ENCODE measurements around the gene SUPT20HL2. TPM values are rescaled to one million over a fixed set of nuclear protein-coding genes. Genes with fewer than 3 reads are reported as not detected.

SUPT20HL2 gene
- total RNA-seq, 2 experiments from 2014 or later = not detected

- no peaks in the 10 kb centered on the region for H3K27me3 Mint-ChIP-seq
- H3K4me1 Mint-ChIP-seq = no peaks in the 10 kb centered on the region
- no peak overlapping the region for H3K27ac Mint-ChIP-seq
- H3K4me3 Mint-ChIP-seq = no peak overlapping the region
- no peaks in the 10 kb centered on the region for H3K9me3 Mint-ChIP-seq
- no peak for DNase-seq
- no peaks in the 10 kb centered on the region for H3K36me3 Mint-ChIP-seq
Measured at GRCh38 chrX:24292353-24292752, 21.5 kb downstream of the SUPT20HL2 start.

- no peak overlapping the region for H3K4me3 Mint-ChIP-seq
- DNase-seq = no peak
- H3K4me1 Mint-ChIP-seq = peaks cover 4% of the 10 kb centered on the region
- no peak overlapping the region for H3K27ac Mint-ChIP-seq
- no peaks in the 10 kb centered on the region for H3K9me3 Mint-ChIP-seq
- peaks cover 13% of the 10 kb centered on the region for H3K27me3 Mint-ChIP-seq
- H3K36me3 Mint-ChIP-seq = no peaks in the 10 kb centered on the region
Measured at GRCh38 chrX:24285082-24285481, 28.8 kb downstream of the SUPT20HL2 start.

DNA sequence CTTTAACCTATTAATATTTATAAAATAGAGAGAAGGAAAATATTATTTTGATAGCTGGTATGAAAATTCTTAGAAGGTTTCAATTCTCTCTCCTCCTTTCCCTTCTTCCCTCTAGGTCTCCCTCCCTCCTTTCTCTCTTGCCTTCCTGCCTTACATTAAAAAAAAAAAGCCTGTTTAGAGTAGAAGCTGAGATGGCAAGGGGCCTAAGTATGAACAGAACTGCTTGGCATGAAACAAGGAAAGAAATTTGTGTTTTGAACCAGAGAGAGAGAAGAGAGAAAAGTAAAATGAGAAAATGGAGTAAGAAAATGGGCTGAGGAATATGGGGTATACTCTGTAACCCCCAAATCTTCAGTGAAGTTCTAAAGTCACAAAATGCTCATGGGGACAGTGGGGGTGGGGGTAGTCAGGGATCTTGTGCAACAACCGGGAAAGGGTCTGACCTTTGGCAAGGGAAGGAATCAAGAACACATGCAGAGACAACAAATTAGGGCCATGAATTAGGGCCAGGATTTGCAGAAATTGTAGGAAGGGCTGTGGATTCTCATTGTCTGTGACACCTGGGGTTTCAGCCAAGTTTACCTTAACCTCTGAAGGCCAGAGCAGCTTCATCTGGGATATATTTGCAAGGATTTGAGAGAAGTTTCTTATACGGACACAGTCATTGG is 30.6 kb downstream of the SUPT20HL2 start:
- no peak for DNase-seq
- H3K9me3 Mint-ChIP-seq = no peaks in the 10 kb centered on the region
- peaks cover 13% of the 10 kb centered on the region for H3K27me3 Mint-ChIP-seq
- H3K4me1 Mint-ChIP-seq = peaks cover 4% of the 10 kb centered on the region
- no peak overlapping the region for H3K4me3 Mint-ChIP-seq
- H3K36me3 Mint-ChIP-seq = no peaks in the 10 kb centered on the region
- H3K27ac Mint-ChIP-seq = no peak overlapping the region

DNA sequence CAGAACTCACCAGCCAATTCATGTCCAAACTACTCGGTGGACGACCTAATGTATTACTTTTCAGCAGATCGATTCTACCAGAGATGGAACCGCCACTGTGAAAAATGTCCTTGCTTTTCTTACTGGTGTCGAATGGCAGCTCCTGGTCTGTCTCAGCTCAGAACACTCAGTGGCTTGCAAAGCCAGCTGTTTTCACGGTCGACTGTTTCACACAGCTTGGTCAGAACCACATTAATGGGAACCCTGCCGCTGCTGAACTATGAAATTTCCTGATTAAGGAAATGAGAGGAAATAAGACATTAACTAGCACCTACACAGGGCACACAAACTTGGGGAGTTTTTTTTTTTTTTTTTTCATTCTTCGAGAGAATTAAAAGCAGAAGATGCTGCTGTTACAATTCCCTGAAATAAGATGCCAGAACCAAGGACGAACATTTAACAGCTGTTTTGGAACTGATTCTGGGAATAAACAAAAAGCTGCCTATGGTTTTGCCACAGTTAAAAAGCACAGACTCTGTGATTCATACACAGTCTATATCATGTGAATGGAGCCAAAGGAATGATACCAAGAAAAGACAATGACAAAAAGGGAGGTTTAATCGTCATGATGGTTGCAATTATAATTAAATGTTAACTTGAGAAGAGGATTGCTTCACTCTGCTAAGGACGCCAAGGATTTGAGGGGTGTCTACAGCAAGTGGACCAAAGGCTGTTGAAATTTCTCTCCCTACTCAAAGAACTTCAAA is 31.3 kb downstream of the SUPT20HL2 start:
- Mint-ChIP-seq H3K9me3 (no peaks in the 10 kb centered on the region), H3K36me3 (no peaks in the 10 kb centered on the region), H3K4me3 (no peak overlapping the region), H3K4me1 (peaks cover 4% of the 10 kb centered on the region), H3K27me3 (peaks cover 13% of the 10 kb centered on the region), H3K27ac (no peak overlapping the region)
- no peak for DNase-seq

DNA sequence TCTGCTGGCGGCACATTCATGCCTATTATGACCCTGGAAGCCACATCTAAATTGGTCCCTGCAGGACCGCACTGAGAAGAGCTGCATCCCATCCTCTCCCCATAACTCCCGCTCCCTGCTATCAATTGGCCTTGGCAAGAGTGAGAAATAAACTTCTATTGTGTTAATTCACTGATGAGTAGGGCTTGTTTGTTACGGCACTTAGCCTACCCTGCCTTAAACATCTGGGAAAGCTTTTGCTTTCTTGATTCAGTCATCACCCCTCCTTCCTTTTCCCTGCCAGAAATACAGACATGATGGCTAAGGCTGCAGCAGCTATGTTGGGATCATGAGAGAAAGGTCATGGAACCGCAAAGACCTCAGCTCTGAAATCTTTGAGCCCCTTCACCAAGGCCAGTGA is 36.5 kb downstream of the SUPT20HL2 start:
- no peaks in the 10 kb centered on the region for H3K9me3 Mint-ChIP-seq
- peaks cover 10% of the 10 kb centered on the region for H3K27me3 Mint-ChIP-seq
- H3K27ac Mint-ChIP-seq = no peak overlapping the region
- peaks cover 3% of the 10 kb centered on the region for H3K4me1 Mint-ChIP-seq
- no peak for DNase-seq
- no peaks in the 10 kb centered on the region for H3K36me3 Mint-ChIP-seq
- no peak overlapping the region for H3K4me3 Mint-ChIP-seq

DNA sequence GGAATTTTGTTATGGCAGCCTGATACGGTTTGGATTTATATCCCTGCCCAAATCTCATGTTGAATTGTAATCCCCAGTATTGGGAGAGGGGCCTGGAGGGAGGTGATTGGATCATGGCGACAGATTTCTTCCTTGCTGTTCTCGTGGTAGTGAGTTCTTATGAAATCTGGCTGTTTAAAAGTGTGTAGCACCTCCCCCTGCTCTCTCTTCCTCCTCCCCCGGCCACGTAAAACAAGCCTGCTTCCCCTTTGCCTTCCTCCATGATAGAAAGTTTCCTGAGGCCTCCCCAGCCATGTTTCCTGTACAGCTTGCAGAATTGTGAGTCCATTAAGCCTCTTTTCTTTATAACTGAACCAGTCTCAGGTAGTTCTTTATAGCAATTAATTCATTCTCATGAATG is 37.9 kb downstream of the SUPT20HL2 start:
- Mint-ChIP-seq H3K4me1 (no peaks in the 10 kb centered on the region), H3K36me3 (no peaks in the 10 kb centered on the region), H3K4me3 (no peak overlapping the region), H3K27me3 (peaks cover 8% of the 10 kb centered on the region), H3K9me3 (peaks cover under 1% of the 10 kb centered on the region), H3K27ac (no peak overlapping the region)
- no peak for DNase-seq

- Mint-ChIP-seq H3K4me1 (no peaks in the 10 kb centered on the region), H3K27me3 (peaks cover 3% of the 10 kb centered on the region), H3K4me3 (no peak overlapping the region), H3K9me3 (peaks cover 2% of the 10 kb centered on the region), H3K36me3 (no peaks in the 10 kb centered on the region), H3K27ac (no peak overlapping the region)
- no peak for DNase-seq
Measured at GRCh38 chrX:24271262-24271661, 42.6 kb downstream of the SUPT20HL2 start.

DNA sequence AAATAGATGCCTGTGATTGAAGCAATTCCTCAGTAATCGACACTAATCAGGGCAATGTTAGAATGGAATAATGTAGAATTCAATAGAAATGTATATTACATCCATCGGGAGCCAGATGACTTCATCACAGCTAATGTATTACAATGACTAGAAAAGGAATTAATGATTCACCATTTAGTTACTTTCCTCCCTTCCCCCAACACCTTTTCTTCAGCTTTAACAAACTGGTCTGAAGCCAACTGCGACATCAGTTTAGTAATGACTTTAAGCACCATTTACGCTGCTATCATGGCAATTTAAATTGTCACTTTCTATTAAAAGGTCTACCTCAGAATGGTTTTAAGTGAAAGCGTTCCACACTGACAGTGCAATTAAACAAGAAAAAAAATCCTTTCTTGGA is 45.1 kb downstream of the SUPT20HL2 start:
- Mint-ChIP-seq H3K9me3 (peaks cover 2% of the 10 kb centered on the region), H3K4me3 (no peak overlapping the region), H3K27ac (no peak overlapping the region)

DNA sequence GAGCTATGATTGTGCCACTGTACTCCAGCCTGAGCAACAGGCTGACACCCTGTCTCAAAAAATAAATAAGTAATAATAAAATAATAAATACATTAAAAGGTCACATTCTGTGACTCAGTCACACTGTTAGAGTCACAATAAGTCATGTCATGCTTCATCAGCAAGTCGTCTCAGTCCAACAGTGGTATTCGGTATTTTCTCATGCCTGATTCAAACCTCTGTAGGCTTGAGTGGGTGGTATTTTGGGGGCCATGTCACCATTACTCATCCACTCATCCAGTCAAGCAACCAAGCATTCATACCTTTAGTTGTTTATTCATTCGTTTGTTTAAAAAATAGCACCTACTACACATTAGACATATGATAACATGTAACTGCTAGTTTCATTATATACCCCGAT is 46.9 kb downstream of the SUPT20HL2 start:
- no peak overlapping the region for H3K27ac Mint-ChIP-seq
- no peak for DNase-seq
- H3K4me1 Mint-ChIP-seq = peaks cover 2% of the 10 kb centered on the region

More for the DNA sequence above, 45.1 kb downstream of the SUPT20HL2 start:
- peaks cover 2% of the 10 kb centered on the region for H3K4me1 Mint-ChIP-seq
- no peaks in the 10 kb centered on the region for H3K36me3 Mint-ChIP-seq
- peaks cover 3% of the 10 kb centered on the region for H3K27me3 Mint-ChIP-seq
- no peak for DNase-seq

GRCh38 chrX:24264383-24264782 is 49.5 kb downstream of the SUPT20HL2 start:
- H3K4me1 Mint-ChIP-seq = peaks cover 11% of the 10 kb centered on the region
- no peak for DNase-seq
- no peaks in the 10 kb centered on the region for H3K36me3 Mint-ChIP-seq
- no peaks in the 10 kb centered on the region for H3K27me3 Mint-ChIP-seq
- H3K27ac Mint-ChIP-seq = no peak overlapping the region
- H3K4me3 Mint-ChIP-seq = no peak overlapping the region
- no peaks in the 10 kb centered on the region for H3K9me3 Mint-ChIP-seq

More for the DNA sequence above, 46.9 kb downstream of the SUPT20HL2 start:
- peaks cover 2% of the 10 kb centered on the region for H3K9me3 Mint-ChIP-seq
- no peaks in the 10 kb centered on the region for H3K27me3 Mint-ChIP-seq
- no peak overlapping the region for H3K4me3 Mint-ChIP-seq
- H3K36me3 Mint-ChIP-seq = no peaks in the 10 kb centered on the region

DNA sequence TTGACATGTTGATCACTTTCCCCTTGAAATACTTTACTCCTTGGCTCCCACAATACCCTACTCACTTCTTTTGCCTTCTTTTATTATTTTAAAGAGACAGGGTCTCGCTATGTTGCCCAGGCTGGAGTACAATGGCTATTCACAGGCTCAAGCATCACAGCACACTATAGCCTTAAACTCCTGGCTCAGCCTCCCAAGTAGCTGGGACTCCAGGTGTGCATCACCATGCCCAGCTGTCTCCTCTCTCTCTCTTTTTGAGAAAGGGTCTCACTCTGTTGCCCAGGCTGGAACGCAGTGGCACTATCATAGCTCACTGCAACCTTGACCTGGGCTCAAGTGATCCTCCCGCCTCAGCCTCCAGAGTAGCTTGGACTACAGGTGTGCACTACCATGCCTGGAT is 51.6 kb downstream of the SUPT20HL2 start:
- Mint-ChIP-seq H3K4me1 (peaks cover 11% of the 10 kb centered on the region), H3K9me3 (no peaks in the 10 kb centered on the region), H3K36me3 (no peaks in the 10 kb centered on the region), H3K4me3 (no peak overlapping the region), H3K27ac (no peak overlapping the region), H3K27me3 (no peaks in the 10 kb centered on the region)
- DNase-seq = no peak

Other genes starting within 250 kb of the SUPT20HL2 start
- gene ZFX, start 164.3 kb downstream of the SUPT20HL2 start, total RNA-seq = 10 to 100 TPM; 35.0 to 37.2 TPM
- gene SUPT20HL1, start 46.6 kb upstream of the SUPT20HL2 start, total RNA-seq = not detected
- gene PDK3, start 151.2 kb upstream of the SUPT20HL2 start, total RNA-seq = 10 to 100 TPM; 37.3 to 38.2 TPM

Measured in activated naive CD8-positive, alpha-beta T cell treated with anti-CD3 and anti-CD28 coated beads for 36 hours (primary cell).